Epithelial cell of alveolus of lung (primary cell): Measurements from ENCODE around the gene IFNA2. TPM values are rescaled to one million over a fixed set of nuclear protein-coding genes. Genes with fewer than 3 reads are reported as not detected.

Experiments used
- total RNA-seq: library from RNA; depleted of rRNA; stranded (reverse); fragments of >200 nt; gene quantifications from 2 replicates; pipeline ENCODE4 v1.2.1, GENCODE V29; 2015

Gene IFNA2
- not detected in 2 replicates for total RNA-seq

DNA sequence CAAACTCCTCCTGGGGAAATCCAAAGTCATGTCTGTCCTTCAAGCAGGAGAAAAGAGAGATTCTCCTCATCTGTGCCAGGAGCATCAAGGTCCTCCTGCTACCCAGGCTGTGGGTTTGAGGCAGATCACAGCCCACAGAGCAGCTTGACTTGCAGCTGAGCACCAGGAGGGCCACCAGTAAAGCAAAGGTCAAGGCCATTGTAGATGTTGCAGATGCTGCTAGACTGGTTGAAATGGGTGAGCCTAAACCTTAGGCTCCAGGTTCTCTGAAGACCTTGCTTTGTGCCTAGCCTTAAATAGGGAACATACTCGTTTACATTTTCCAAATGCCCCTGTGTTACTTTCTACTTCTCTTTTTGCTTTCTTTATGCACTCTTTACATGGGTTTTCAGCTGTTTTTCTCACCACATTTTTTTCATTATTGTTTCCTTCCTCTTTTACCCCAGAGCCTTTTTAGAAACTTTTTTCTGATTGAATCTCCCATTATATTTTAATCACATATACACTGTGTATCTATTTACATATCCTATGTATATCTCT lies at the start of gene IFNA2:
TSS of gene IFNA2 (minus strand) at position 268 of the 540 bp plus-strand sequence. CDS start at position 199, 69 bp downstream.

DNA sequence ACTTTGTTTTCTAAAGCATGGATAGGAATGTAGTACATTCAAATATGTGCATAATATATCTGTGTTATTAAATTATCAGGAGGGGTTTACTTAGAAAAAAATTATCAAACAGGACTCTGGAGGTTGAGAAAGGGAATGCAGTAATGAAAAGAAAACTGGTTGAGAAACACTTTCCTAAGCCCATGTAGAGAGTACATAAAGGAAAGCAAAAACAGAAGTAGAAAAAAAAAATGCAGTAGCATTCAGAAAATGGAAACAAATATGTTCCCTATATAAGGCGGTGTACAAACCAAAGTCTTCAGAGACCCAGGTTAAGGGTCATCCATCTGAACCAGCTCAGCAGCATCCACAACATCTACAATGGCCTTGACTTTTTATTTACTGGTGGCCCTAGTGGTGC lies 23.6 kb upstream of the IFNA2 start, which contains the start of gene IFNA8:
TSS of gene IFNA8 (plus strand) at position 301 of the 400 bp plus-strand sequence. CDS start at position 361, 60 bp downstream.

DNA sequence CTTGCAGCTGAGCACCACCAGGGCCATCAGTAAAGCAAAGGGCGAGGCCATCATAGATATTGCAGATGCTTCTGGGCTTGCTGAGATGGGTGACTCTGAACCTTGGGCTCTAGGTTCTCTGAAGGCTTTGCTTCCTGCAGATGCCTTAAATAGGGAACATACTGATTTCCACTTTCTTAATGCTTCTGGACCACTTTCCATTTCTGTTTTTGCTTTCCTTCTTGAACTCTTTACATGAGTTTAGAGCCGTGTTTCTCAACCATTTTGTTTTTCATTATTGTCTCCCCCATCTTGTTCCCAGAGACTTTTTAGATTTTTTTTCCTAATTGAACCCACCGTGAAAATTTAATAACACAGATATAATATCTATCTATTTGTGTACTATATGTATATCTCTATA lies 17.2 kb downstream of the IFNA2 start, which contains the start of gene IFNA13:
TSS of gene IFNA13 (minus strand) at position 101 of the 400 bp plus-strand sequence. CDS start at position 54, 47 bp downstream.

DNA sequence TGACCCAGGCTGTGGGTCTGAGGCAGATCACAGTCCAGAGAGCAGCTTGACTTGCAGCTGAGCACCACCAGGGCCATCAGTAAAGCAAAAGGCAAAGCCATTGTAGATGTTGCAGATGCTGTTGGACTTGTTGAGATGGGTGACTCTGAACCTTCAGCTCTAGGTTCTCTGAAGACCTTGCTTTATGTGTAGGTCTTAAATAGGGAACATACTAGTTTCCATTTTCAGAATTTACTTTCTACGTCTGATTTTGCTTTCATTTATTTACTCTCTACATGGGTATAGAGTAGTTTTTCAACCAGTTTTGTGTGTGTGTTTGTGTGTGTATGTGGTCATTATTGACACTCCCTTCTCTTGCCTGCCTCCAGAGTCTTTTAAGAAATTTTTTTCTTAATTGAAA lies 34.4 kb downstream of the IFNA2 start, which contains the start of gene IFNA6:
TSS of gene IFNA6 (minus strand) at position 101 of the 400 bp plus-strand sequence. CDS start at position 101, 0 bp downstream.

DNA sequence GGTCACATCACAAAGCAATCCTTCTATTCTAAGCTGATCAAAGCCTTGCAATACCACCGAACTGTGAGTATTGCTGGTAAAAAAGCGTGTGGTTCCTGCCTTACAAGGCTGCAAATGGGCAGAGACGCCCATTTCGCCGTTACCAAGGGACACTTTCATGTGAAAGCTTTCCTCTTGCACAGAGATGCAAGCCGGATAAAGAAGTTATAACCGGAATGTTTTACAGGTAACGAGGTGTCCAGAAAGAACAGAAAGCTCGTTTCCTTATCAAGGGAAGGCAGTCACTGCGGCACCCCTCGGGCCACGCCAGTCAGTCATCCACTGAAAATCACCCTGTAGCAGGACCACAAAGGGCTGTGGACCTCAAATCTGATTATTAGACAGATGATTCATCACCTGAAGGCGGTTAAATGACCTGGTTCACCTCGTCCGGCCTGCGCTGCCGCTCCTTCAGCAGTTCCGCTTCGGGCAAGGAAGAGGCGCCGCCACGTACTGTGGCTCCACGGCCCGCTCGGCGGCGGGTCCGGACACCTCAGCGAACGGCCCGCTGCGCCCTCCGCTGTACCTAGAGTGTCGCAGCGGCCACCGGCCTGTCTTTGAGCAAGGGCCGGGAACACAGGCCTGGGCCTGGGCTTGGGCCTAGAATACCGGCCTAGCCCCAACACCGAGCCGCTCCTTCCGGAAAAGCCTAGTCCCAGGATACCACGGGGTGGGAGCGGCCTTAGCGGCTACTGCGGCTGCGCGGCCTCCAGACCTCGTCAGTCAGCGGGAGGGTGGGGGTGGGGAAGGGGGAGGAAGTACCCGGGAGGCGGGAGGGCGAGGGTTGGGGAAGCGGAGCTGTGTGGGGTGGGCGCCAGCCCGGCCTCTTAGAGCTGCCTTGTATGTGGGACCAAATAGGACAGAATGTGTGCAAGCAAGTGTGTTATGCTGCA lies 50.2 kb downstream of the IFNA2 start, which contains the start of gene KLHL9:
TSS of gene KLHL9 (minus strand) at position 704 of the 932 bp plus-strand sequence. CDS start at position 159, 545 bp downstream.

Other genes starting within 250 kb of the IFNA2 start
- not detected in 2 replicates for gene IFNW1, start 243.6 kb downstream of the IFNA2 start, total RNA-seq
- not detected in 2 replicates for gene IFNA21, start 218.7 kb downstream of the IFNA2 start, total RNA-seq
- gene IFNA4, start 197.8 kb downstream of the IFNA2 start, total RNA-seq = not detected in 2 replicates
- gene IFNA7, start 183.2 kb downstream of the IFNA2 start, total RNA-seq = not detected in 2 replicates
- gene IFNA10, start 178.3 kb downstream of the IFNA2 start, total RNA-seq = not detected in 2 replicates
- gene IFNA16, start 168.1 kb downstream of the IFNA2 start, total RNA-seq = not detected in 2 replicates
- gene IFNA17, start 157.2 kb downstream of the IFNA2 start, total RNA-seq = not detected in 2 replicates
- gene IFNA14, start 145.4 kb downstream of the IFNA2 start, total RNA-seq = not detected in 2 replicates
- gene IFNA5, start 80.1 kb downstream of the IFNA2 start, total RNA-seq = not detected in 2 replicates
- gene KLHL9, start 50.0 kb downstream of the IFNA2 start, total RNA-seq = 25.2 and 30.0 TPM in 2 replicates
- gene IFNA6, start 34.5 kb downstream of the IFNA2 start, total RNA-seq = not detected in 2 replicates
- not detected in 2 replicates for gene IFNA13, start 17.3 kb downstream of the IFNA2 start, total RNA-seq
- not detected in 2 replicates for gene IFNA8, start 23.7 kb upstream of the IFNA2 start, total RNA-seq
- gene IFNA1, start 55.0 kb upstream of the IFNA2 start, total RNA-seq = not detected in 2 replicates
- gene IFNE, start 96.9 kb upstream of the IFNA2 start, total RNA-seq = 0.24 and 0.52 TPM in 2 replicates